KMS-11 (cell line): ENCODE data around the gene PRSS33.

Experiments
- H2AFZ ChIP-seq: fragments of 200-600 bp; sonication (generic); 2 replicates; pipeline ENCODE4 v1.6.1; 2016; ENCODE audit warnings: antibody characterized with exemption, mixed run types, low read depth
- H3K27ac ChIP-seq: fragments of 200-600 bp; sonication (generic); 2 replicates; pipeline ENCODE4 v1.6.1; 2016; ENCODE audit warnings: mild to moderate bottlenecking, mixed run types
- H3K27me3 ChIP-seq: fragments of 200-600 bp; sonication (generic); 2 replicates; pipeline ENCODE4 v1.6.1; 2017; ENCODE audit warnings: mild to moderate bottlenecking, low read depth, mixed run types, moderate library complexity; ENCODE audit not compliant: insufficient read depth
- H3K36me3 ChIP-seq: fragments of 200-600 bp; sonication (generic); 2 replicates; pipeline ENCODE4 v1.6.1; 2017; ENCODE audit warnings: mild to moderate bottlenecking, mixed run types; ENCODE audit not compliant: insufficient read depth
- H3K4me1 ChIP-seq: fragments of 200-600 bp; sonication (generic); 2 replicates; pipeline ENCODE4 v1.6.1; 2016; ENCODE audit warnings: mild to moderate bottlenecking, low read depth, mixed run types; ENCODE audit not compliant: poor library complexity, severe bottlenecking
- H3K4me2 ChIP-seq: fragments of 200-600 bp; sonication (generic); 2 replicates; pipeline ENCODE4 v1.7.0; 2016; ENCODE audit warnings: mild to moderate bottlenecking, mixed run types
- H3K4me3 ChIP-seq: fragments of 200-600 bp; sonication (generic); IDR thresholded peaks from 2 replicates; pipeline ENCODE4 v1.6.1; 2017; ENCODE audit warnings: low read depth, low read length, mixed read lengths; ENCODE audit not compliant: insufficient read depth
- H3K79me2 ChIP-seq: fragments of 200-600 bp; sonication (generic); 2 replicates; pipeline ENCODE4 v1.6.1; 2016; ENCODE audit warnings: low read depth, mixed run types; ENCODE audit not compliant: insufficient read depth
- H3K9ac ChIP-seq: fragments of 200-600 bp; sonication (generic); 2 replicates; pipeline ENCODE4 v1.6.1; 2016; ENCODE audit warnings: mild to moderate bottlenecking, mixed run types
- H4K20me1 ChIP-seq: fragments of 200-600 bp; sonication (generic); 2 replicates; pipeline ENCODE4 v1.6.1; 2016; ENCODE audit warnings: mild to moderate bottlenecking, mixed run types; ENCODE audit not compliant: insufficient read depth
- CTCF ChIP-seq: fragments of 200-600 bp; sonication (generic); conservative IDR thresholded peaks from 2 replicates; pipeline ENCODE4 v1.6.1; 2017; ENCODE audit warnings: low read depth, mild to moderate bottlenecking, antibody characterized with exemption, low read length, moderate library complexity, mixed read lengths

PRSS33 gene

GRCh38 chr16:2816751-2817339 is 29.5 kb upstream of the PRSS33 start, which contains the start of gene PRSS21:
PRSS21 (plus strand) TSS chr16:2817237; CDS start chr16:2817269, 32 bp downstream.
- Histone ChIP-seq H3K36me3 (no peaks in the 10 kb centered on the region), H3K9ac (no peak within 1 kb of the TSS), H3K79me2 (no peaks in the 10 kb centered on the region), H4K20me1 (no peaks in the 10 kb centered on the region), H3K4me2 (no peak within 1 kb of the TSS), H3K4me3 (no peak within 1 kb of the TSS), H3K27me3 (peaks cover 90% of the 10 kb centered on the region), H2AFZ (no peak within 1 kb of the TSS), H3K27ac (no peak within 1 kb of the TSS), H3K4me1 (no peaks in the 10 kb centered on the region)
- TF ChIP-seq CTCF, result no peak; the same call in 1 of the 2 replicates

GRCh38 chr16:2815299-2815771 is 28.0 kb upstream of the PRSS33 start:
- H3K9ac ChIP-seq, result no peak overlapping the region
- peaks cover 90% of the 10 kb centered on the region for H3K27me3 ChIP-seq
- no peaks in the 10 kb centered on the region for H3K79me2 ChIP-seq
- H4K20me1 ChIP-seq, result no peaks in the 10 kb centered on the region
- no peak overlapping the region for H3K27ac ChIP-seq
- no peak for TF ChIP-seq CTCF
- H2AFZ ChIP-seq, result no peak overlapping the region
- H3K36me3 ChIP-seq, result no peaks in the 10 kb centered on the region
- no peak overlapping the region for H3K4me3 ChIP-seq
- H3K4me2 ChIP-seq, result no peak overlapping the region
- H3K4me1 ChIP-seq, result no peaks in the 10 kb centered on the region

- Histone ChIP-seq H2AFZ (no peak overlapping the region), H3K27me3 (peaks cover 90% of the 10 kb centered on the region), H3K79me2 (no peaks in the 10 kb centered on the region), H3K36me3 (no peaks in the 10 kb centered on the region), H3K4me3 (no peak overlapping the region), H3K9ac (no peak overlapping the region), H3K27ac (no peak overlapping the region), H3K4me1 (no peaks in the 10 kb centered on the region), H4K20me1 (no peaks in the 10 kb centered on the region), H3K4me2 (no peak overlapping the region)
- TF ChIP-seq CTCF, result no peak
Observed at GRCh38 chr16:2814551-2815298, 27.4 kb upstream of the PRSS33 start.

GRCh38 chr16:2813771-2814221 is 26.4 kb upstream of the PRSS33 start:
- H3K27me3 ChIP-seq, result peaks cover 90% of the 10 kb centered on the region
- no peaks in the 10 kb centered on the region for H4K20me1 ChIP-seq
- H3K4me2 ChIP-seq, result no peak overlapping the region
- H2AFZ ChIP-seq, result no peak overlapping the region
- no peak overlapping the region for H3K4me3 ChIP-seq
- no peaks in the 10 kb centered on the region for H3K4me1 ChIP-seq
- no peaks in the 10 kb centered on the region for H3K36me3 ChIP-seq
- H3K9ac ChIP-seq, result no peak overlapping the region
- H3K27ac ChIP-seq, result no peak overlapping the region
- no peaks in the 10 kb centered on the region for H3K79me2 ChIP-seq
- no peak for TF ChIP-seq CTCF
